GM21786 (cell line): ENCODE measurements around the gene NCOA5.

Source experiments
- ATAC-seq: cut with Tn5 transposase; IDR thresholded peaks from one replicate; pipeline ENCODE4 v1.9.1; 2021; ENCODE audit not compliant: unreplicated experiment

The NCOA5 gene

DNA sequence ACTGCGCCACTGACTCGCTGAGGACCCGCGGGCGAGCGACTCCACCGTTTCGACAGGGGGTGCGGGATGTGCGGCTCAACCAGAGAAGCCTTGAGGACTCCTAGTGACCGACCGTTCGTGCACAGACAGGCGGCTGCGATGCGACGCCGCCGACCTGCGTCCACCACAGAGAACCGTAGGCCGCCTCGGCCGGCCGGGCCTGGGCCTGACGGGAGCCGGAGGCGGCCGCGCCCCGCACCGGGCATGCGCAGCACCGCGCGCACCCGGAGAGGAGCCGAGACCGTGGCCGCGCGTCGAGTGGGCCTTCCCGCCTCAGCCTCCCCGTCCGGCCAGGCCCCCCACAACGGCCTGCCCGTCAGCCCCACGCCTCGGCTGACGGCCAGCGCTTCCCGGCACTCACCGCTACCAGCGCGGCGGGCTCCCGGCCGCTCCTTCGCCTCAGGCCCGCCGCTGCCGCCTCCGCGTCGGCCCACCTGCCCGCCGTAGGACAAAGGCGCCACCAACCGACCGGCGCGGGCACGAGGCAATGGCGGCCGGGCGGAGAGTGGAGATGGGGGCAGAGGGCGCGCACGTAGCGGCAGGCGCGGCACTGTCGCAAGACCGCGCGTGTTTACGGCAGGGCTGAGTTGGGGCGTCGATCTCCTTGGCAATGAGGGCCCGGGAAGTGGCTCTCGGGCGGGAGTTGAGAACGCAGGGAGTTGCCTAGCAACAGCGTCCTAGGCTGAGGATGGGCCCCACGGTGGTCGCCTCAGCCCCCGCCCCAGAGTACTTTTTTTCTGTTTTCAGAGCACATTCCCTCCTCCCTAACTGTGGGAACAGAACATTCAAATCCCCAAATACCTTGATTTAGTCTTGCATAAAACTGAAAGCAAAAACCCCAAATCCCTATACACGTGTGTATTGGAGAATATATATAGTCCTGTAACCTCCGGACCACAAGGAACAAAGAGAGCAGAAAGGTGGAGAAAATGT is at the start of gene NCOA5:
Gene NCOA5, minus strand, starts transcription at position 546 of the 972 bp plus-strand sequence. CDS start 10,538 bp downstream, outside the sequence.
- ATAC-seq: peak; percentile 69

- no peak for ATAC-seq
These were observed 49.6 kb upstream of the NCOA5 start for GRCh38 chr20:46139266-46139889.

- ATAC-seq: no peak
These were observed 48.1 kb upstream of the NCOA5 start for GRCh38 chr20:46137816-46138215.

DNA sequence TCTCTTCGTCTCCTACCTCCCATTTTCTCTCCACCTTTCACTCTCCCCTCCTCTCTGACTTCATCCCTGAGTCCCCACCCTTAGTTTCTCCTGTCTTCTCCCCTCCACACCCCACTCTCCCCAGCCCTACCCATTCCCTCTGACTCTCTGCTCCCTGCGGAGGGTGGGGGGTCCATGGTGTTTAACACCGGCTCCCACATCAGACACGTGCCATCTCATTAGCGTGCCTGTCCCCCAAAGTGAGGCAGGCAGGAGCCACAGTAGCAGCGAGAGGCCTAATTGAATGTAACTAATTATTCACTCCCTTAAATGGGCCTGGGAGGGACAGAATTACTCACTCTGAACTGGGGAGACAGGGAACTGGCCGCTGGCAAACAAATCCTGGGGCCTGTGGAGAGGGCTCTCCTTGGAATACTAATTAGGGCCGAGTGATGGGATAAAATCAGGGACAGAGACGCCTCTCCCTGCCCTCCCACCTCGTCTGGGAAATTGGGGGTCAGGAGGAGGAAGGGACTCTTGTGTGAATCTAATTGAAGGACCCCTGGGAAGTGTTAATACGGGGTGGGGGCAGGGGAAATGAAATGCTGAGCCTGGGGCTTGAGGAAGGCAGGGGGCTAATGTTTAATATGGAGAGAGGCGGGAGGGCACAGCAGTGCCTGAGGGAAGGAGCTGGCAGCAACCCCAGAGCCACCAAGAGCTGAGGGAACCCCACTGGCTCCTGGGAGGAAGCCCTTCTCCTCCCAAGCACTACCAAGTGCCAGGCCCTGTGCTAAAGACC is 46.3 kb upstream of the NCOA5 start:
- no peak for ATAC-seq

DNA sequence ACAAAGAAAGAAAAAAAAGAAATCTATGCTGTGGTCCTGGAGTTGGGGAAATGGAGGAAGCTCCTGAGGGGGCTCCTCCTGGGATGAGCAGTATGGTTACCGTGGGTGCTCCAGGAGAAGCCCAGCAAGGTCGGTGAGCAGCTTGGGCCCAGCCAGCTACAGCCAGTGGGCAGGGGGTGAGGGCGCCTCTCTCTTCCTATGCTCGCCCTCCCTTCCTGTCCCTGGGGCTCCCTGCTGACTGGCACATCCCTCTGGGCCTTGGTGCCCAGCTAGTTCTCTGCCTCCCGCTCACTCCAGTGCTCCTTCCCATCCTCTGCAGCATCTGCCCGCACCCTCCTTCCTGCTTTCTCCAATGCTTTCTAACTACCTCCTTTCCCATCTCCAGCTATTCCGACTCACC is 45.0 kb upstream of the NCOA5 start:
- no peak for ATAC-seq

- ATAC-seq: no peak
These were observed 44.3 kb upstream of the NCOA5 start for GRCh38 chr20:46133886-46134654.

DNA sequence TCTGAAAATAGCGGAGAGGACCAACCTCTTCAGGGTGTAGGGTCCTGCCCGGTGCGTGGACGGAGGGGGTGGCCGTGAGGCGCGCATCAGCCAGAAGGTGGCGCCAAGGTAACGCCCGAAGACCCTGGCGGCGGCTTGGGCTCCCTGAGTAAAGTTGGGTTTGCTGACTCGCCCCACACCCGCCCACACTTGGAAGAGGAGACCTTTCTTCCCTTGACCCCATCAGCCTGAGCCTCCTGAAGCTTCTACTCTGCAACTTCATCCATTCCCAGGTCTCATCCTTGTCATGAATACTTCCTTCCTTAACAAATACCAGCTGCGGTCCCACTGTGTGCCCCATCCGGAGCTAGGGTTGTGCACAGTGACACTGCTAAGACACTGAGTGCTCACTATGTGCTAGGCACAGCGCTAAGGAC is 43.0 kb upstream of the NCOA5 start:
- no peak for ATAC-seq

- ATAC-seq: no peak
These were observed 41.6 kb upstream of the NCOA5 start for GRCh38 chr20:46131396-46131795.

DNA sequence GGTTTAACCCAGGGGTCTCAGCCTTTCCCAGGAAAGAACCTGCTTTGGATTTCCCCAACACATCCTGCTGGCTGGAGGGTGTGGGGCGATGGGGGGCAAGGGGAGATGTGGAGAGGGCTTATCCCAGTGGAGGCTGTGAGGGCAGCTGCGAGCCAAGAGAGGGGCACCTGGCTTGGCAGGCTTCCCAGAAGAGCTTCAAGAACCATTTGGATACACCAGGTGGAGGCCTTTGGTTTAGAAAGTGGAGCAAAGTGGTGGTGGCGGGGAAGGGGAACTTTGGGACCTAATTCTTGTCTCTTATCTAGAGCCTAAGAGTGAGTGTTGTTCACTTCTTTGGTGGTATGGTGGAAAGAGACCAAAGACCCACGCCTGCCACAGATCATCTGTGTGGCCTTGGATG is 40.8 kb upstream of the NCOA5 start:
- ATAC-seq: no peak

- ATAC-seq: no peak
These were observed 40.3 kb upstream of the NCOA5 start for GRCh38 chr20:46129955-46130481.

- ATAC-seq: no peak
These were observed 38.8 kb upstream of the NCOA5 start for GRCh38 chr20:46128310-46129151.

GRCh38 chr20:46127396-46128010 is 37.7 kb upstream of the NCOA5 start:
- no peak for ATAC-seq

DNA sequence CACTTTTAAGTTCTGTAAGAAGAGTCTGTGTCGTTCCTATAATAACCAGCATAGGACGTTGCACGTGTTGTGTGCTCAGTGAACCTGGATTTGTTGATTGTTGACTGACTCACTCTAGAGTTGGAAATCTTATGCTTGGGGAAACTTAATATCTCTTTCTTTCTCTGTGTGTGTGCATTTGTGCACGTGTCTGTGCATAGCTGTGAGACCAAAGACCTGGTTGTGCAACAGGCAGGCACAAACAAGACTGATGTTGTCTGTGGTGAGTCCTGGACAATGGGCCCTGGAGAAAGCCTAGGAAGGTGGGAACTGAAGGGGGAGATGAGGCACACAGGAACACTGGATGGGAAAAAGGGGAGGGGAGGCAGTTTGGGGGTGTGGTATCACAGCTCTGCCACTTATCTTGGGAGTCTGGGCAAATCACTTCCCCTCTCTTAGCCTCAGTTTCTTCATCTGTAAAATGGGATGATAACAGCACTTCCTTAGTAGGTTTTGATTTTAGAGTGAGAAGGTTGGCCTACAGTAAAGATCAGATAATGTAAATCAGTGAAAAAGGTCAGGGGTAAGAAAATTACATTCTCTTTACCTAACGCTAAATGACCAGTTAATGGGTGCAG is 36.8 kb upstream of the NCOA5 start:
- ATAC-seq: no peak

GRCh38 chr20:46123482-46124245 is 33.9 kb upstream of the NCOA5 start:
- no peak for ATAC-seq

DNA sequence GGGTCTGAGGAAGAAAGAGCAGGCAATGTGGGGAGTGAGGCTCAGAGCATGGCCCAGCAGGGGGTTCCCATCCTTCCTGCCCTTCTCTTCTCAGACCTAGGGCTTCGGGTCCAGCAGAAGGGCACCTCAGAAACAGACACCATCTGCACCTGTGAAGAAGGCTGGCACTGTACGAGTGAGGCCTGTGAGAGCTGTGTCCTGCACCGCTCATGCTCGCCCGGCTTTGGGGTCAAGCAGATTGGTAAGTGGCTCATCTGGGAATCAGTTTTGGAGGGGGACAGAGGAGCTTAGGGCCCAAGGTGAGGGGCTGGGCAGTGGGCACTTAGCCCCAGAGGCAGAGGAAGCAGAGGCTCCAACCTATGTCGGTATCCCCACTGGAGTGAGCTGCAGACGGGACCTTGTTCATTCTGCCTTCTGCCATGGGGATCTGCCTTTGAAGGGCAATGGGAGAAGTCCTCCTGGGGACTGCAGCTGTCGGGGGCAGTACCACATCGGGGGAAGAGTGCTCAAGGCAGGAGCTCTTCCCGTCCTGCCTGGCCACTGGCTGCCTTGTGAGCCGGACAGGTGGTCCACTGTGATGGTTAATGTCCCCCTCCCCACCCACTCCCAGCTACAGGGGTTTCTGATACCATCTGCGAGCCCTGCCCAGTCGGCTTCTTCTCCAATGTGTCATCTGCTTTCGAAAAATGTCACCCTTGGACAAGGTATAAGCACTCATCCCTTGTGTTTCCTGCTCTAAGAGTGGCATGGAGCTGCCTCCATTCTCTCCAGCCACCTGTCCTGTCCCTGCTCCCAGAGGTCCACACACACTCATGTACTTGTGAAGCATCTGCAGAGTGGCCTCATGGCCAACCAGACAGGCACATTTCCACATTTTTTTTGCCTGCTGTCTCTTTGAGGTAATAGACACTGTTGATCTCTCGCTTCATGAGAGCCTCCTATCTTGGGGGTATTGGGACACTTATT is 33.0 kb upstream of the NCOA5 start:
- ATAC-seq: no peak

GRCh38 chr20:46122071-46122470 is 32.3 kb upstream of the NCOA5 start:
- ATAC-seq: no peak
